Measurements from ENCODE around the gene LTV1.

GRCh38 chr6:143828572-143828971, 14.6 kb upstream of the LTV1 start:
- TF ChIP-seq CTCF (IDR thresholded peaks at IDR 0.05) (no peak), POLR2A (IDR thresholded peaks at IDR 0.05) (no peak)
